Erythroblast (primary cell): Measurements from ENCODE around the gene CLRN3.

ENCODE experiments used
- GATA1 ChIP-seq: IDR thresholded peaks from 2 replicates; pipeline ENCODE4 v1.6.1; 2011; ENCODE audit warnings: low read depth, mild to moderate bottlenecking, control low read depth, low read length, moderate library complexity
- POLR2A ChIP-seq: IDR thresholded peaks from 2 replicates; pipeline ENCODE4 v1.6.1; 2011; ENCODE audit warnings: mild to moderate bottlenecking, low read length

- no peak for TF ChIP-seq POLR2A
- TF ChIP-seq GATA1: no peak
These were observed 17.3 kb downstream of the CLRN3 start for GRCh38 chr10:127875449-127875765.
